H1 (cell line): Measurements from ENCODE around the gene ZNF670. TPM values are rescaled to one million over a fixed set of nuclear protein-coding genes. Genes with fewer than 3 reads are reported as not detected.

Experiments
- CTCF ChIA-PET: fragments of 300-600 bp; sonication (Branson Sonifier 250); formaldehyde crosslinking; loops from one replicate; lab custom pipeline; 2021; ENCODE audit not compliant: partially characterized antibody; lab: Charles Lee
- POLR2A ChIA-PET: fragments of 300-600 bp; sonication (Branson Sonifier 250); formaldehyde crosslinking; loops from one replicate; lab custom pipeline; 2021; ENCODE audit warnings: inconsistent platforms; ENCODE audit not compliant: partially characterized antibody; lab: Charles Lee
- DNase-seq, 2 experiments: peaks; one replicate each; pipeline versions ENCODE4 v3.0.0 to v3.0.0-alpha.2; 2010 to 2022; ENCODE audit warnings: low spot score in 2 of 2, low read depth in 1 of 2, mixed read lengths in 1 of 2
- FAIRE-seq: peaks from 2 replicates; lab custom pipeline; 2011; peaks lifted over from hg19 to GRCh38; lab: Jason Lieb, UNC
- H2AFZ ChIP-seq: 2 replicates; pipeline ENCODE4 v1.8.1; 2012; ENCODE audit warnings: low read length, inconsistent platforms
- H2AK5ac ChIP-seq: 2 replicates; pipeline ENCODE4 v1.6.1; 2013; ENCODE audit warnings: low read depth, low read length
- H2BK120ac ChIP-seq: replicated peaks from 2 replicates; pipeline ENCODE3; 2013; ENCODE audit warnings: low read depth, low read length, inconsistent platforms
- H2BK12ac ChIP-seq: 2 replicates; pipeline ENCODE4 v1.6.1; 2013; ENCODE audit warnings: low read depth, low read length
- H2BK15ac ChIP-seq: 2 replicates; pipeline ENCODE4 v1.6.1; 2013; ENCODE audit warnings: low read length
- H2BK20ac ChIP-seq: 2 replicates; pipeline ENCODE4 v1.6.1; 2013; ENCODE audit warnings: low read length
- H2BK5ac ChIP-seq: 2 replicates; pipeline ENCODE4 v1.6.1; 2013; ENCODE audit warnings: low read depth, low read length
- H3K14ac ChIP-seq: 2 replicates; pipeline ENCODE4 v1.6.1; 2013; ENCODE audit warnings: inconsistent platforms; ENCODE audit not compliant: insufficient read length
- H3K18ac ChIP-seq: 2 replicates; pipeline ENCODE4 v1.6.1; 2013; ENCODE audit warnings: low read length; ENCODE audit errors: extremely low read depth
- H3K23ac ChIP-seq: 2 replicates; pipeline ENCODE4 v1.6.1; 2013; ENCODE audit warnings: inconsistent platforms; ENCODE audit not compliant: insufficient read length
- H3K23me2 ChIP-seq: 2 replicates; pipeline ENCODE4 v1.6.1; 2013; ENCODE audit warnings: low read depth, low read length
- H3K27ac ChIP-seq: 2 replicates; pipeline ENCODE4 v1.6.1; 2011; ENCODE audit warnings: low read depth, low read length, inconsistent platforms
- H3K27me3 ChIP-seq, 4 experiments: replicated peaks in 1 of 4; 1 replicate in 1 of 4; 2 replicates in 3 of 4; pipeline versions ENCODE4 v1.6.1 to v1.8.1; 2011 to 2013; ENCODE audit warnings: low read length in 3 of 4, mild to moderate bottlenecking in 3 of 4, inconsistent platforms in 2 of 4, mixed read lengths in 2 of 4, moderate library complexity in 1 of 4; ENCODE audit not compliant: control insufficient read depth in 3 of 4, insufficient read depth in 3 of 4; ENCODE audit errors: extremely low read depth in 1 of 4
- H3K36me3 ChIP-seq, 4 experiments: 2 replicates each; pipeline versions ENCODE4 v1.6.1 to v1.8.1; 2011 to 2013; ENCODE audit warnings: mild to moderate bottlenecking in 4 of 4, low read length in 3 of 4, moderate library complexity in 2 of 4, control low read depth in 1 of 4, inconsistent platforms in 1 of 4; ENCODE audit not compliant: insufficient read depth in 4 of 4, control insufficient read depth in 2 of 4
- H3K4ac ChIP-seq: replicated peaks from 2 replicates; pipeline ENCODE3; 2013; ENCODE audit warnings: low read length, low read depth, mixed read lengths, inconsistent platforms; ENCODE audit not compliant: insufficient read length
- H3K4me1 ChIP-seq, 4 experiments: replicated peaks in 1 of 4; 1 replicate in 1 of 4; 2 replicates in 3 of 4; pipeline versions ENCODE4 v1.6.1 to v1.8.1; 2011 to 2013; ENCODE audit warnings: low read length in 3 of 4, inconsistent platforms in 2 of 4, mixed read lengths in 1 of 4; ENCODE audit not compliant: insufficient read depth in 4 of 4, control insufficient read depth in 3 of 4
- H3K4me2 ChIP-seq, 2 experiments: 2 replicates each; pipeline versions ENCODE4 v1.6.1 to v1.8.1; 2011 to 2013; ENCODE audit warnings: low read depth in 2 of 2, low read length in 2 of 2, control low read depth in 1 of 2, inconsistent platforms in 1 of 2, mild to moderate bottlenecking in 1 of 2; ENCODE audit not compliant: insufficient read depth in 1 of 2
- H3K4me3 ChIP-seq, 4 experiments: fragments of 200-600, 300-600 bp in 1 of 4; sonication (generic), shearing (Covaris generic), sonication (Bioruptor Twin) in 1 of 4; 2 replicates each; pipeline versions ENCODE4 v1.5.1 to v1.8.1; 2011 to 2016; ENCODE audit warnings: low read length in 4 of 4, low read depth in 3 of 4, control low read depth in 2 of 4, inconsistent platforms in 2 of 4, mild to moderate bottlenecking in 2 of 4, mixed read lengths in 1 of 4, moderate library complexity in 1 of 4; ENCODE audit not compliant: insufficient read depth in 2 of 4; ENCODE audit errors: extremely low read depth in 1 of 4
- H3K56ac ChIP-seq: replicated peaks from 2 replicates; pipeline ENCODE3; 2013; ENCODE audit warnings: low read depth, mild to moderate bottlenecking, mixed read lengths, low read length, inconsistent platforms; ENCODE audit not compliant: insufficient read length
- H3K79me1 ChIP-seq: 2 replicates; pipeline ENCODE4 v1.6.1; 2013; ENCODE audit warnings: low read depth, low read length, control low read depth
- H3K79me2 ChIP-seq, 2 experiments: 2 replicates each; pipeline versions ENCODE4 v1.6.1 to v1.8.1; 2012 to 2013; ENCODE audit warnings: low read length in 2 of 2, mild to moderate bottlenecking in 2 of 2, inconsistent platforms in 1 of 2; ENCODE audit not compliant: insufficient read depth in 2 of 2, control insufficient read depth in 1 of 2
- H3K9ac ChIP-seq, 4 experiments: replicated peaks in 1 of 4; 1 replicate in 1 of 4; 2 replicates in 3 of 4; pipeline versions ENCODE4 v1.6.1 to v1.8.1; 2011 to 2013; ENCODE audit warnings: low read depth in 3 of 4, low read length in 3 of 4, control low read depth in 2 of 4, mild to moderate bottlenecking in 2 of 4, moderate library complexity in 2 of 4, inconsistent platforms in 1 of 4; ENCODE audit errors: extremely low read depth in 1 of 4
- H3K9me3 ChIP-seq, 2 experiments: 2 replicates each; pipeline versions ENCODE4 v1.6.1 to v1.8.1; 2012 to 2013; ENCODE audit warnings: mild to moderate bottlenecking in 2 of 2, moderate library complexity in 2 of 2, control low read depth in 1 of 2, inconsistent platforms in 1 of 2, low read depth in 1 of 2, low read length in 1 of 2, mixed read lengths in 1 of 2; ENCODE audit not compliant: insufficient read depth in 2 of 2
- H4K20me1 ChIP-seq, 2 experiments: replicated peaks in 1 of 2; 2 replicates each; pipeline versions ENCODE3 to v1.8.1; 2011 to 2013; ENCODE audit warnings: inconsistent platforms in 2 of 2, low read length in 2 of 2, mild to moderate bottlenecking in 1 of 2; ENCODE audit not compliant: insufficient read depth in 2 of 2, control insufficient read depth in 1 of 2
- H4K5ac ChIP-seq: 2 replicates; pipeline ENCODE4 v1.6.1; 2013; ENCODE audit warnings: low read length, low read depth, mixed read lengths, inconsistent platforms; ENCODE audit not compliant: insufficient read length
- H4K8ac ChIP-seq: 2 replicates; pipeline ENCODE4 v1.8.0; 2013; ENCODE audit warnings: mild to moderate bottlenecking, moderate library complexity, low read length, inconsistent platforms; ENCODE audit not compliant: insufficient read depth; ENCODE audit errors: extremely low read depth
- H4K91ac ChIP-seq: replicated peaks from 2 replicates; pipeline ENCODE3; 2013; ENCODE audit warnings: low read length, mixed read lengths, inconsistent platforms; ENCODE audit not compliant: insufficient read length
- JUN ChIP-seq: IDR thresholded peaks from 2 replicates; pipeline ENCODE4 v1.6.1; 2011; ENCODE audit warnings: low read depth, mild to moderate bottlenecking, improper control_type of control experiment, low read length
- KDM5A ChIP-seq: fragments of 200-600 bp; IDR thresholded peaks from 2 replicates; pipeline ENCODE4 v1.7.1; 2012; ENCODE audit warnings: mild to moderate bottlenecking, low read length, inconsistent platforms, mixed read lengths
- PHF8 ChIP-seq: fragments of 200-600 bp; sonication (generic); conservative IDR thresholded peaks from 2 replicates; pipeline ENCODE4 v1.7.1; 2012; ENCODE audit warnings: low read depth, mild to moderate bottlenecking, inconsistent platforms, low read length, moderate library complexity
- SIRT6 ChIP-seq: IDR thresholded peaks from one replicate; pipeline ENCODE4 v1.7.1; 2012; ENCODE audit warnings: low read length, inconsistent platforms
- SUZ12 ChIP-seq: fragments of 200-600 bp; sonication (generic); IDR thresholded peaks from 2 replicates; pipeline ENCODE4 v1.6.1; 2012; ENCODE audit warnings: mild to moderate bottlenecking, inconsistent platforms, low read length, moderate library complexity, mixed read lengths
- YY1 ChIP-seq: IDR thresholded peaks from 2 replicates; pipeline ENCODE4 v1.6.1; 2011; ENCODE audit warnings: low read depth, mild to moderate bottlenecking, low read length
- WGBS, 2 experiments: shearing (Covaris generic) in 1 of 2; methylation state at CpG; one replicate each; pipeline versions ENCODE4 v1.1.6 to v1.1.7; 2013 to 2015; ENCODE audit warnings: low lambda C conversion rate in 2 of 2, mixed read lengths in 2 of 2, inconsistent platforms in 1 of 2, low coverage in 1 of 2, missing lambda C conversion rate in 1 of 2; ENCODE audit not compliant: insufficient replicate concordance in 2 of 2, insufficient coverage in 1 of 2, insufficient read length in 1 of 2; ENCODE audit errors: extremely low coverage in 1 of 2, missing lambda C conversion rate in 1 of 2; 5-methylcytosine and 5-hydroxymethylcytosine counted together
- polyA plus RNA-seq, 7 experiments: library from polyadenylated mRNA; depleted of rRNA in 3 of 7; stranded (reverse) in 5 of 7; unstranded in 2 of 7; fragments of >200 nt in 5 of 7; fragments of 200-250 nt in 2 of 7; gene quantifications; 1 replicate in 5 of 7; 2 replicates in 1 of 7; 4 replicates in 1 of 7; pipeline versions ENCODE4 v1.2.1 to v1.2.3, GENCODE V29; 2011 to 2013; ENCODE audit warnings: missing spikeins in 2 of 7, mixed read lengths in 2 of 7
- total RNA-seq: library from RNA; stranded (reverse); fragmentation: NEBNext Ultra II Directional; extraction: Animal tissue kit (Norgen Biotek cat#: 25700); gene quantifications from 2 replicates; pipeline ENCODE4 v1.2.1, GENCODE V29; 2021
- TF ChIP-seq, protein P1 (sequence below): IDR thresholded peaks from 2 replicates; pipeline ENCODE4 v1.6.1; 2011; ENCODE audit warnings: low read depth, mild to moderate bottlenecking, low read length; ENCODE audit not compliant: insufficient read depth
- TF ChIP-seq, protein P2 (sequence below), 3 experiments: IDR thresholded peaks; 1 replicate in 2 of 3; 2 replicates in 1 of 3; pipeline versions ENCODE4 v1.5.1 to v1.6.1; 2011; ENCODE audit warnings: low read length in 3 of 3, mild to moderate bottlenecking in 3 of 3, inconsistent platforms in 2 of 3, low read depth in 1 of 3, moderate library complexity in 1 of 3; ENCODE audit not compliant: insufficient read depth in 1 of 3; ENCODE audit errors: control extremely low read depth in 1 of 3

The ZNF670 gene
- total and polyA plus RNA-seq, 2 of the 8 experiments (the other 6 are each of a cell fraction or from before 2014, with no cell fraction given): 2.8 to 15.4 TPM

DNA sequence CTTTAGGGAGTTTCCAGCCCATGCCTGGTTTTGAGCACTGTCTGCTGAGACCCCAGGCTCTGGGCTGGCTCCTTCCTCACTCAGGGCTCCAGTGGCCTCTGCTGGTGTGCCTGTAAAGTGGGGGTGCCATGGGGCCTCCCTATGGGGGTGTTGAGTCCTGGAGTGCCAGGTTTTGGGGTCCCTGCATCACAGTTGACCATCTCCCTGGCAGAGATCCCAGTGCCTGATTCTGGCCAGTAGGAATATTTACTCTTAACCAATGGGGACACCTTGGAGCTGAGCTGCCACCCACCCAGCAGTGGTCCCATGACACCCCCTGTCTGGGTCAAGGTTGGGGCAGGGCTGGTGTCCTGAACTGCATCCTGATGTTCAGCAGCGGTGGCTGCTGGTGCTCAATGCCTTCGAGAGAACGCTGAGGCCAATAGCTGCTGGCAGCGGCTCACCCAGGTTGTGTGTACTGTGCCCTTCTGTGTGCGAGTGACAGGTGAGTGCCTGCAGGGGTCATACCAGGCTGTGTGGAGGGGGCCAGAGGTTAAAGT, 35.2 kb upstream of the ZNF670 start:
- Histone ChIP-seq H2BK12ac (no peak overlapping the region), H3K79me2 (no peaks in the 10 kb centered on the region), H2BK15ac (no peak overlapping the region), H3K4ac (no peak overlapping the region), H3K23me2 (peaks cover 16% of the 10 kb centered on the region; the same call in 1 of the 2 replicates), H2AFZ (no peak overlapping the region), H2BK120ac (no peak overlapping the region), H3K18ac (no peak overlapping the region), H3K4me2 (no peak overlapping the region), H3K56ac (no peak overlapping the region), H3K4me1 (peaks cover 0 to 4% (median 1%) of the 10 kb centered on the region in 4 experiments; a peak in 4 of 7 replicates), H4K8ac (no peak overlapping the region), H4K5ac (no peak overlapping the region), H3K14ac (no peak overlapping the region), H4K20me1 (peaks cover 0 to 3% of the 10 kb centered on the region in 2 experiments), H3K23ac (no peak overlapping the region), H2AK5ac (peak overlapping the region; percentile 65; the same call in 1 of the 2 replicates), H3K27me3 (peaks cover 2 to 32% (median 15%) of the 10 kb centered on the region in 4 experiments), H2BK5ac (no peak overlapping the region), H4K91ac (no peak overlapping the region), H3K79me1 (no peaks in the 10 kb centered on the region), H2BK20ac (no peak overlapping the region), H3K27ac (no peak overlapping the region), H3K36me3 (no peaks in the 10 kb centered on the region), H3K4me3 (no peak overlapping the region), H3K9ac (no peak overlapping the region), H3K9me3 (no peaks in the 10 kb centered on the region)
- ChIA-PET POLR2A (interaction anchor here (1.0 kb wide), 1 partner anchor 56 kb away, joined by 3 read pairs; no protein-coding TSS in a partner anchor), CTCF (no interaction called here)
- 91% methylated on average over 5 of the region's 5 CpGs; no CpG with 5 or more reads in 1 of the 2 experiments for WGBS, 2 experiments
- FAIRE-seq (no peak), DNase-seq (no peak)
- TF ChIP-seq SUZ12 (no peak), SIRT6 (no peak), YY1 (no peak), PHF8 (no peak), JUN (no peak), KDM5A (no peak)
- TF ChIP-seq, protein P1, sequence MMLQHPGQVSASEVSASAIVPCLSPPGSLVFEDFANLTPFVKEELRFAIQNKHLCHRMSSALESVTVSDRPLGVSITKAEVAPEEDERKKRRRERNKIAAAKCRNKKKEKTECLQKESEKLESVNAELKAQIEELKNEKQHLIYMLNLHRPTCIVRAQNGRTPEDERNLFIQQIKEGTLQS: no peak
- TF ChIP-seq, protein P2, sequence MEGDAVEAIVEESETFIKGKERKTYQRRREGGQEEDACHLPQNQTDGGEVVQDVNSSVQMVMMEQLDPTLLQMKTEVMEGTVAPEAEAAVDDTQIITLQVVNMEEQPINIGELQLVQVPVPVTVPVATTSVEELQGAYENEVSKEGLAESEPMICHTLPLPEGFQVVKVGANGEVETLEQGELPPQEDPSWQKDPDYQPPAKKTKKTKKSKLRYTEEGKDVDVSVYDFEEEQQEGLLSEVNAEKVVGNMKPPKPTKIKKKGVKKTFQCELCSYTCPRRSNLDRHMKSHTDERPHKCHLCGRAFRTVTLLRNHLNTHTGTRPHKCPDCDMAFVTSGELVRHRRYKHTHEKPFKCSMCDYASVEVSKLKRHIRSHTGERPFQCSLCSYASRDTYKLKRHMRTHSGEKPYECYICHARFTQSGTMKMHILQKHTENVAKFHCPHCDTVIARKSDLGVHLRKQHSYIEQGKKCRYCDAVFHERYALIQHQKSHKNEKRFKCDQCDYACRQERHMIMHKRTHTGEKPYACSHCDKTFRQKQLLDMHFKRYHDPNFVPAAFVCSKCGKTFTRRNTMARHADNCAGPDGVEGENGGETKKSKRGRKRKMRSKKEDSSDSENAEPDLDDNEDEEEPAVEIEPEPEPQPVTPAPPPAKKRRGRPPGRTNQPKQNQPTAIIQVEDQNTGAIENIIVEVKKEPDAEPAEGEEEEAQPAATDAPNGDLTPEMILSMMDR (IDR thresholded peaks at IDR 0.05; ENCODE audit: control extremely low read depth in 1 of 3, insufficient read depth in 1 of 3, low read depth in 1 of 3, low read length in 3 of 3): no peak
